Spleen (tissue), 11 donors: Measurements from ENCODE around the gene EPHA3. TPM values are rescaled to one million over a fixed set of nuclear protein-coding genes. Genes with fewer than 3 reads are reported as not detected.

Experiments used
- DNase-seq: peaks from one replicate; pipeline ENCODE4 v3.0.0-alpha.2; 2020
- H3K27ac ChIP-seq, 8 donors: fragments of 200-600 bp; sonication (generic) in 7 of 8; 1 replicate in 4 of 8; 2 replicates in 4 of 8; pipeline versions ENCODE4 v1.5.0 to v1.8.0; 2016 to 2021; ENCODE audit warnings: inconsistent platforms in 4 of 8, mild to moderate bottlenecking in 4 of 8, moderate library complexity in 1 of 8
- H3K27me3 ChIP-seq, 7 donors: fragments of 200-600 bp; sonication (generic) in 6 of 7; replicated peaks in 1 of 7; 1 replicate in 4 of 7; 2 replicates in 3 of 7; pipeline versions ENCODE4 v1.5.0 to v1.8.0; 2016 to 2021; ENCODE audit warnings: inconsistent platforms in 3 of 7, mild to moderate bottlenecking in 1 of 7
- H3K36me3 ChIP-seq, 6 donors: fragments of 200-600 bp; sonication (generic) in 5 of 6; 1 replicate in 4 of 6; 2 replicates in 2 of 6; pipeline versions ENCODE4 v1.5.0 to v1.8.0; 2016 to 2021; ENCODE audit warnings: inconsistent platforms in 2 of 6
- H3K4me1 ChIP-seq, 6 donors: fragments of 200-600 bp; sonication (generic) in 5 of 6; 1 replicate in 3 of 6; 2 replicates in 3 of 6; pipeline versions ENCODE4 v1.5.0 to v1.8.0; 2016 to 2021; ENCODE audit warnings: inconsistent platforms in 3 of 6
- H3K4me3 ChIP-seq, 8 donors: fragments of 200-600 bp; sonication (generic) in 7 of 8; 1 replicate in 4 of 8; 2 replicates in 4 of 8; pipeline versions ENCODE4 v1.5.0 to v1.8.0; 2016 to 2021; ENCODE audit warnings: inconsistent platforms in 4 of 8, mild to moderate bottlenecking in 4 of 8, moderate library complexity in 2 of 8
- H3K9me3 ChIP-seq, 8 donors: fragments of 200-600 bp; sonication (generic) in 7 of 8; 1 replicate in 4 of 8; 2 replicates in 4 of 8; pipeline versions ENCODE4 v1.5.0 to v1.8.0; 2016 to 2021; ENCODE audit warnings: inconsistent platforms in 4 of 8
- CTCF ChIP-seq, 11 experiments: fragments of 200-600 bp in 7 of 11; fragments of 450-650 bp in 4 of 11; sonication (generic) in 4 of 11; IDR thresholded peaks in 8 of 11; conservative IDR thresholded peaks in 3 of 11; 1 replicate in 7 of 11; 2 replicates in 4 of 11; pipeline versions ENCODE4 v1.4.0 to v1.8.0; 2016 to 2021; ENCODE audit warnings: antibody characterized with exemption in 11 of 11, inconsistent platforms in 4 of 11, mild to moderate bottlenecking in 1 of 11
- POLR2A ChIP-seq, 3 donors: fragments of 450-650 bp; IDR thresholded peaks; one replicate each; pipeline ENCODE4 v1.5.1; 2017; ENCODE audit warnings: antibody characterized with exemption in 3 of 3, mild to moderate bottlenecking in 1 of 3
- POLR2AphosphoS5 ChIP-seq, 3 donors: sonication (generic); formaldehyde crosslinking; IDR thresholded peaks; one replicate each; pipeline ENCODE4 v1.5.1; 2017; ENCODE audit warnings: antibody characterized with exemption in 3 of 3
- WGBS, 5 donors: extraction: QIAGEN DNeasy Blood & Tissue Kit in 3 of 5; methylation state at CpG; one replicate each; pipeline versions ENCODE4 v1.1.5 to v1.1.7; 2013 to 2018; 5-methylcytosine and 5-hydroxymethylcytosine counted together
- intact Hi-C: fragments of 100-400 bp; cut with DNase I; formaldehyde crosslinking; loops from one replicate; pipeline ENCODE4 v1.15.0; 2023; ENCODE audit warnings: low total_unique reads
- polyA plus RNA-seq, 3 donors: library from polyadenylated mRNA; stranded (reverse); fragments of 200-250 nt; gene quantifications; one replicate each; pipeline ENCODE4 v1.2.1, GENCODE V29; 2013
- total RNA-seq, 7 donors: library from RNA; depleted of rRNA in 3 of 7; stranded (reverse); fragments of >200 nt in 3 of 7; fragmentation: NEBNext Ultra II Directional in 4 of 7; extraction: Animal tissue kit (Norgen Biotek cat#: 25700) in 4 of 7; gene quantifications; one replicate each; pipeline versions ENCODE4 v1.1.0 to v1.2.1, GENCODE V29; 2016 to 2021
- donor health status: healthy with polysubstance abuse.
- donor health status: DM: no; HTN: no; CAD: no; lungs with moderate emphysema.
- donor health status: DM: no; HTN: no; CAD: no.
- donor health status: Bipolar disorder and iron deficiency.
- donor health status: healthy.
- donor health status: DM: no; HTN: no; CAD: no.
- donor health status: DM: yes; HTN: yes; CAD: no.

The EPHA3 gene
- total and polyA plus RNA-seq, 10 donors = 0.07 to 1.2 (median 0.76) TPM

GRCh38 chr3:89067736-89068135 lies 39.7 kb upstream of the EPHA3 start:
- Histone ChIP-seq H3K4me3 (no peak overlapping the region), H3K9me3 (no peaks in the 10 kb centered on the region), H3K27ac (no peak overlapping the region), H3K36me3 (no peaks in the 10 kb centered on the region), H3K27me3 (no peaks in the 10 kb centered on the region), H3K4me1 (no peaks in the 10 kb centered on the region)
- no peak for DNase-seq
- TF ChIP-seq CTCF (IDR thresholded peaks at IDR 0.05 in 8 of 11, conservative IDR thresholded peaks at IDR 0.05 in 3 of 11) (no peak), POLR2A (IDR thresholded peaks at IDR 0.05) (no peak), POLR2AphosphoS5 (IDR thresholded peaks at IDR 0.05) (no peak)
- intact Hi-C loops = no loop called here
- WGBS, 5 donors = 64 to 78% (median 73%) methylated on average over 2 of the region's 2 CpGs

GRCh38 chr3:89072642-89073041 lies 34.8 kb upstream of the EPHA3 start:
- Histone ChIP-seq H3K9me3 (peaks cover 0 to 9% (median 0%) of the 10 kb centered on the region in 8 donors), H3K4me1 (no peaks in the 10 kb centered on the region), H3K27me3 (no peaks in the 10 kb centered on the region), H3K4me3 (no peak overlapping the region), H3K36me3 (no peaks in the 10 kb centered on the region), H3K27ac (no peak overlapping the region)
- intact Hi-C loops = no loop called here
- no peak for TF ChIP-seq CTCF (IDR thresholded peaks at IDR 0.05 in 8 of 11, conservative IDR thresholded peaks at IDR 0.05 in 3 of 11)
- TF ChIP-seq POLR2AphosphoS5 (IDR thresholded peaks at IDR 0.05) = no peak
- TF ChIP-seq POLR2A (IDR thresholded peaks at IDR 0.05) = no peak
- no peak for DNase-seq
- WGBS, 5 donors = 59 to 78% (median 70%) methylated on average over 2 of the region's 2 CpGs

GRCh38 chr3:89079944-89080343 lies 27.5 kb upstream of the EPHA3 start:
- Histone ChIP-seq H3K9me3 (peaks cover 0 to 9% (median 0%) of the 10 kb centered on the region in 8 donors), H3K36me3 (no peaks in the 10 kb centered on the region), H3K4me3 (no peak overlapping the region), H3K4me1 (no peaks in the 10 kb centered on the region), H3K27me3 (no peaks in the 10 kb centered on the region), H3K27ac (no peak overlapping the region)
- DNase-seq = no peak
- 68 to 89% (median 71%) methylated on average over 1 of the region's 1 CpG for WGBS, 5 donors
- TF ChIP-seq CTCF (IDR thresholded peaks at IDR 0.05 in 8 of 11, conservative IDR thresholded peaks at IDR 0.05 in 3 of 11) (no peak), POLR2A (IDR thresholded peaks at IDR 0.05) (no peak), POLR2AphosphoS5 (IDR thresholded peaks at IDR 0.05) (no peak)
- intact Hi-C loops = no loop called here

GRCh38 chr3:89087851-89088250 lies 19.6 kb upstream of the EPHA3 start:
- 63 to 73% (median 68%) methylated on average over 1 of the region's 1 CpG for WGBS, 5 donors
- intact Hi-C loops = no loop called here
- H3K4me1 ChIP-seq = no peaks in the 10 kb centered on the region
- TF ChIP-seq POLR2AphosphoS5 (IDR thresholded peaks at IDR 0.05) (no peak), CTCF (IDR thresholded peaks at IDR 0.05 in 8 of 11, conservative IDR thresholded peaks at IDR 0.05 in 3 of 11) (no peak)
- no peaks in the 10 kb centered on the region for H3K9me3 ChIP-seq
- no peaks in the 10 kb centered on the region for H3K36me3 ChIP-seq
- H3K27me3 ChIP-seq = no peaks in the 10 kb centered on the region
- no peak for DNase-seq
- no peak overlapping the region for H3K27ac ChIP-seq
- no peak overlapping the region for H3K4me3 ChIP-seq
